PFSK-1 (cell line): Measurements from ENCODE around the gene HOXD11.

ENCODE experiments used
- FOXP2 ChIP-seq: optimal IDR thresholded peaks from 2 replicates; pipeline ENCODE3; 2011; ENCODE audit warnings: borderline replicate concordance, control low read depth, inconsistent platforms; ENCODE audit not compliant: insufficient read depth; ENCODE audit errors: extremely low read length, extremely low read depth
- POLR2AphosphoS5 ChIP-seq: IDR thresholded peaks from 2 replicates; pipeline ENCODE4 v1.6.1; 2012; ENCODE audit warnings: low read depth, mild to moderate bottlenecking, control low read depth, low read length, moderate library complexity
- SIN3A ChIP-seq: IDR thresholded peaks from 2 replicates; pipeline ENCODE4 v1.6.1; 2012; ENCODE audit warnings: mild to moderate bottlenecking, low read length, moderate library complexity, borderline replicate concordance; ENCODE audit not compliant: insufficient read depth
- TAF1 ChIP-seq: IDR thresholded peaks from 2 replicates; pipeline ENCODE4 v1.6.1; 2012; ENCODE audit warnings: low read length, control low read depth, borderline replicate concordance; ENCODE audit not compliant: insufficient read depth
- TF ChIP-seq, protein P1 (sequence below), 2 experiments: IDR thresholded peaks; 2 replicates each; pipeline versions ENCODE4 v1.6.1 to v1.8.0; 2011 to 2012; ENCODE audit warnings: low read depth in 2 of 2, low read length in 2 of 2, control low read depth in 1 of 2, inconsistent platforms in 1 of 2, mild to moderate bottlenecking in 1 of 2, moderate library complexity in 1 of 2; ENCODE audit not compliant: insufficient read depth in 1 of 2

DNA sequence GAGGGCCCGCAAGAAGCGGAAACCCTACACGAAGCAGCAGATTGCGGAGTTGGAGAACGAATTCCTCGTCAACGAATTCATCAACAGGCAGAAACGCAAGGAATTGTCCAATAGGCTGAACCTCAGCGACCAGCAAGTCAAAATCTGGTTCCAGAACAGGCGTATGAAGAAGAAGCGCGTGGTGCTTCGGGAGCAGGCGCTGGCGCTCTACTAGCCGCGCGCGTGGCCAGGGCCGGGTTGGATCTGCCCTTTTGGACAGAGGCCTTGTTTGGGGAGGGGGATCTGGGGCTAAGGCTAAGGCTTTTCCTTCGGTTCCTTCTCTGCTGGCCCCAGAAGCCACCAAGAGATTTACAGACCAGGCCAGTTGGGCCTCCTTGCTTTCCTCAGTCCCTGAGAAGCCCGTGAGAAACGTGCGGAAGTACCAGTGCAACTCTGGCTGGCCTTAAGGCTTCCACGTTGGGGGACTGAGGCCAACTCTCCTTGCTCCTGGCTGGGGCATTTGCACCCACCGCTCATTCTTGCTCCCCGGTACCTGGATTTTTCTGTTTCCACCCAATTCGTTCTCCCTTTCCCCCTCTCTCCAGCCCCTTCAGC, 6.4 kb upstream of the HOXD11 start:
- no peak for TF ChIP-seq POLR2AphosphoS5
- TF ChIP-seq FOXP2: no peak
- no peak for TF ChIP-seq TAF1
- TF ChIP-seq, protein P1, sequence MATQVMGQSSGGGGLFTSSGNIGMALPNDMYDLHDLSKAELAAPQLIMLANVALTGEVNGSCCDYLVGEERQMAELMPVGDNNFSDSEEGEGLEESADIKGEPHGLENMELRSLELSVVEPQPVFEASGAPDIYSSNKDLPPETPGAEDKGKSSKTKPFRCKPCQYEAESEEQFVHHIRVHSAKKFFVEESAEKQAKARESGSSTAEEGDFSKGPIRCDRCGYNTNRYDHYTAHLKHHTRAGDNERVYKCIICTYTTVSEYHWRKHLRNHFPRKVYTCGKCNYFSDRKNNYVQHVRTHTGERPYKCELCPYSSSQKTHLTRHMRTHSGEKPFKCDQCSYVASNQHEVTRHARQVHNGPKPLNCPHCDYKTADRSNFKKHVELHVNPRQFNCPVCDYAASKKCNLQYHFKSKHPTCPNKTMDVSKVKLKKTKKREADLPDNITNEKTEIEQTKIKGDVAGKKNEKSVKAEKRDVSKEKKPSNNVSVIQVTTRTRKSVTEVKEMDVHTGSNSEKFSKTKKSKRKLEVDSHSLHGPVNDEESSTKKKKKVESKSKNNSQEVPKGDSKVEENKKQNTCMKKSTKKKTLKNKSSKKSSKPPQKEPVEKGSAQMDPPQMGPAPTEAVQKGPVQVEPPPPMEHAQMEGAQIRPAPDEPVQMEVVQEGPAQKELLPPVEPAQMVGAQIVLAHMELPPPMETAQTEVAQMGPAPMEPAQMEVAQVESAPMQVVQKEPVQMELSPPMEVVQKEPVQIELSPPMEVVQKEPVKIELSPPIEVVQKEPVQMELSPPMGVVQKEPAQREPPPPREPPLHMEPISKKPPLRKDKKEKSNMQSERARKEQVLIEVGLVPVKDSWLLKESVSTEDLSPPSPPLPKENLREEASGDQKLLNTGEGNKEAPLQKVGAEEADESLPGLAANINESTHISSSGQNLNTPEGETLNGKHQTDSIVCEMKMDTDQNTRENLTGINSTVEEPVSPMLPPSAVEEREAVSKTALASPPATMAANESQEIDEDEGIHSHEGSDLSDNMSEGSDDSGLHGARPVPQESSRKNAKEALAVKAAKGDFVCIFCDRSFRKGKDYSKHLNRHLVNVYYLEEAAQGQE (IDR thresholded peaks at IDR 0.05; ENCODE audit: insufficient read depth in 1 of 2, low read depth in 2 of 2, low read length in 2 of 2): no peak
- no peak for TF ChIP-seq SIN3A
